Measurements from ENCODE around the gene NRXN3.

DNA sequence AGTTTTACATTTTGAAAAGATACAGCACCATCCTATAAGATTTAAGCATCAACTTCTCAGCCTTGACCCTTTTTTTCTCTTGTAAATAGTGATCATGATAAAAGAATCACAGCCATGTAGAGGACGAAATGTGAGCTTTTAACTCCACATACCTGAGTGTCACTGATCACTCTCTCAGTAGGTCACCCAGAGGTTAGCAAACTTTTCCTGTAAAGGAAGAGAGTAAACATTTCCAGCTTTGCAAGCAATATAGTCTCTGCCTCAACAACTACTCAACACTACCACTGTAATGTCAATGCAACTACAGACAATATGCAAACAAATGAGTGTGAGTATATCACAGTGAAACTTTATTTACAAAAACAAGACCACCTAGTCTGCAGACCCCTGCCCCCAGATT, 1129.0 kb downstream of the NRXN3 start:
- no peak for TF ChIP-seq EZH2 (IDR thresholded peaks at IDR 0.05; ENCODE audit: insufficient read depth, poor library complexity, severe bottlenecking)
- no peak for TF ChIP-seq EZH2phosphoT487 (IDR thresholded peaks at IDR 0.05; ENCODE audit: insufficient read depth, low read depth)
